Effector memory CD4-positive, alpha-beta T cell (primary cell): ENCODE results near the gene ZC3H11A.
A peak's percentile ranks its signal among the peaks of the same experiment; 100 is the strongest.
"Not testable (repeated sequence)": the region's sequence is repeated elsewhere in the genome, so short reads cannot be mapped to it uniquely, and the experiment has no call there.

Experiments
- DNase-seq, 3 donors: peaks; one replicate each; pipeline ENCODE4 v3.0.0-alpha.2; 2020
- H3K27ac ChIP-seq: 2 replicates; pipeline ENCODE4 v1.7.0; 2013; ENCODE audit warnings: mild to moderate bottlenecking, low read length, moderate library complexity; ENCODE audit not compliant: insufficient read depth, poor library complexity, severe bottlenecking
- H3K27me3 ChIP-seq: replicated peaks from 2 replicates; pipeline ENCODE4 v1.7.0; 2013; ENCODE audit warnings: mild to moderate bottlenecking, low read length; ENCODE audit not compliant: insufficient read depth, control insufficient read depth, poor library complexity, severe bottlenecking
- H3K36me3 ChIP-seq: 2 replicates; pipeline ENCODE4 v1.7.0; 2013; ENCODE audit warnings: mild to moderate bottlenecking, low read length, moderate library complexity; ENCODE audit not compliant: control insufficient read depth, insufficient read depth
- H3K4me1 ChIP-seq: 2 replicates; pipeline ENCODE4 v1.7.0; 2013; ENCODE audit warnings: low read length, mild to moderate bottlenecking; ENCODE audit not compliant: control insufficient read depth, insufficient read depth, poor library complexity, severe bottlenecking
- H3K4me3 ChIP-seq: 2 replicates; pipeline ENCODE4 v1.7.0; 2013; ENCODE audit warnings: low read length, low read depth, mild to moderate bottlenecking; ENCODE audit not compliant: insufficient read depth, poor library complexity, severe bottlenecking
- H3K9me3 ChIP-seq: 2 replicates; pipeline ENCODE4 v1.7.0; 2013; ENCODE audit warnings: mild to moderate bottlenecking, low read length, moderate library complexity; ENCODE audit not compliant: control insufficient read depth
- total RNA-seq, 3 donors: gene quantifications; one replicate each; lab custom pipeline; 2026; lab: John Stamatoyannopoulos, UW

ZC3H11A gene
- total RNA-seq: 2.7 to 4.1 (median 3.1) reads per million in 3 donors

DNA sequence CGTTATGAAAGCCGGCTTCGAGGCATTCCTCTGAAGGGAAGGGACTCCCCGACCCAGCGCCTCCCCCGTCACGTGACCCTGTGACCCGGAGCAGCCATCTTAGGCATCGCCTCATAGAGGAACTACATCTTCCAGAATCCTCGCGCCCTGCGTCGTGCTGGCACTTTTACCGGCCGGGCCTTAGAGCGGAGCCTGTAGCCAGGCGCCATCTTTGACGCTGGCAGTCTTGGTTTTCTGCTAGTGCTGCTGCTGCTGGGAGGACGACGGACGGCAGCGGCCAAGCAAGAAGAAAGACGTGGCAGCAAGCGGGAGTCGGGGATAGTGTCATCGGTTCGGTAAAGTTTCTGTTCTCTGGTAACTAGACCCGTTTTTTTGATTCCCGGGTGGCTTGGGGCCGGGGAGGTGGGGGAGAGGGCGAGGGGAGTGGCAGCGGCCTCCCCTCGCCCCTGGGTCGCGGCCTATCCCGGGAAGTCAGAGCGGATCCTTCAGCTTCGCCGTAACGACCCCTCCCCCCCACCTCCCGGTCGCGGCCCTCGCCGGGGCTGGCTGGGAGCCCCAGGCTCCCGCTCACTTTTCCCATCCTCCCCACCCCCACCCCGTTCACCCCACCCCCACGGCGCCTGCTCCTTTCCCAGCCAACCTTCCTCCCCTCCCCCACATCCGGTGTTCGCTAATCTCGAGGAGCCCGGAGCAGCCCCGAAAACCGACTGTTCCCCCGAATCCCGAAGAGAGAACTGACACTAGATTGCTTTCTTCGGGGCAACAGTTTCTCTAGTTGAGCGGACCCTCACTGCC is at the start of gene ZC3H11A, which contains the start of gene ZBED6:
ZC3H11A (plus strand) TSS at position 183 of the 795 bp plus-strand sequence. CDS start 21,448 bp downstream, outside the sequence.
ZBED6 (plus strand) TSS at position 183 of the 795 bp plus-strand sequence. CDS start 1,900 bp downstream, outside the sequence.
- peak; percentile 94 to 99 (median 99) for DNase-seq
- Histone ChIP-seq H3K27me3 (no peaks in the 10 kb centered on the region), H3K9me3 (no peaks in the 10 kb centered on the region), H3K36me3 (peaks cover 6% of the 10 kb centered on the region), H3K4me3 (peak within 1 kb of the TSS; percentile 91), H3K4me1 (peaks cover 12% of the 10 kb centered on the region), H3K27ac (peak within 1 kb of the TSS; percentile 88)

DNA sequence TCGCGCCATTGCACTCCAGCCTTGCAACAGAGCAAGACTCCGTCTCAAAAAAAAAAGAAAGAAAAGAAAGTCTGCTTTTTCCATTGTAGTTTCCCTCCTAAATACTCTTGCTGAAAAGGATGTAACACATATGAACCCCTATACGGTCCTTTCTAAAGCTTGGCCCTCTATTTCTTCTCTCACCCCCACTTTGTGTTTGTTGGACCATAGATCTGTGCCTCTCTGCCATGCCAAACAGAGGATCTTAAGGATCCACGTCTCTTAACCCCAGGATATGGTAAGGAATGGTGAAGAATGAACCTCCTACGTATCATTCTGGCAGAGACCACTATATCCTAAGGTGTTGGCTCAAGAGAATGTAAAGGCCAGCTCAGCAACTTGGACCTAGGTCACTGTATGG is 49.1 kb upstream of the ZC3H11A start:
- H3K9me3 ChIP-seq: no peaks in the 10 kb centered on the region
- no peaks in the 10 kb centered on the region for H3K36me3 ChIP-seq
- H3K27ac ChIP-seq: no peak overlapping the region
- no peak overlapping the region for H3K4me3 ChIP-seq
- H3K4me1 ChIP-seq: peaks cover 10% of the 10 kb centered on the region
- no peaks in the 10 kb centered on the region for H3K27me3 ChIP-seq
- no peak for DNase-seq

DNA sequence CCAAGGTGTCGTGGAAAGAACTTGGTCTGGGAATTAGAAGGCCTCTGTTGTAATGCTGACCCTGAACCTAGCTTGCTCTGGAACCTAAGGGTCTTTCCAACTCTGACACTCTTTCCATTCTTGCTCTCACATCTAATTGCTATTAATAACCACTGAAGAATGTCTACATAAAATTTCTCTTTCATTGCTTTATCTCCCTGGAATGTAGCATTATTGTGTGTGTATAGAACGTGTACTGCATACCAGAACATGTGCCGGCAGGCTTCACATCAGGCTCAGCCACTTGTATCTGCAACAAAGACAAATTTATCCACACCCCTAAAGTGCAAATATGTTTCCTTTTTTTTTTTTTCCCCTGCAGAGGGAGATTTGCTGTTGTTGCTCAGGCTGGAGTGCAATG is 44.4 kb upstream of the ZC3H11A start:
- H3K36me3 ChIP-seq: no peaks in the 10 kb centered on the region
- no peak for DNase-seq
- peaks cover 11% of the 10 kb centered on the region for H3K4me1 ChIP-seq
- H3K4me3 ChIP-seq: no peak overlapping the region
- no peak overlapping the region for H3K27ac ChIP-seq
- H3K9me3 ChIP-seq: no peaks in the 10 kb centered on the region
- H3K27me3 ChIP-seq: no peaks in the 10 kb centered on the region

DNA sequence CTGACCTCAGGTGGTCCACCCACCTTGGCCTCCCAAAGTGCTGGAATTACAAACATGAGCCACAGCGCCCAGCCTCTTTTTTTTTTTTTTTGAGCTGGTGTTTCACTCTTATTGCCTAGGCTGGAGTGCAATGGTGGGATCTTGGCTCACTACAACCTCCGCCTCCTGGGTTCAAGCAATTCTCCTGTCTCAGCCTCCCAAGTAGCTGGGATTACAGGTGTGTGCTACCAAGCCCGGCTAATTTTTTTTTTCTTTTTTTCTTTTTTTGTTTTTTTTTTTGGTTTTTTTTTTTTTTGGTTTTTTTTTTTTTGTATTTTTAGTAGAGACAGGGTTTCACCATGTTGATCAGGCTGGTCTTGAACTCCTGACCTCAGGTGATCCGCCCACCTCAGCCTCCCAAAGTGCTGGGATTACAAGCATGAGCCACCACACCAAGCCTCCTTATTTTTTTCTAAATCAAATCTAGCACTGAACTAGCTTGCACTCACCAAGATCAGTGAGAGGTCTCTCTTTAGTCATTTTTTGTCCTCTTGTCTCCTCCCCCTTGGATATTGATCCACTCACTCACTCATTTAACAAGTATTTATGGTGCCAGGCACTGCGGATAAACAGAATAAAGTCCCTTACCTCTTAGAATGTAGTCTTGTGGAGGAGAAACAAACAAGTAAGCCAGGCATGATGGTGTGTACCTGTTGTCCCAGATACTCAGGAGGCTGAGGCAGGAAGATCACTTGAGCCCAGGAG is 43.6 kb upstream of the ZC3H11A start:
- peaks cover 11% of the 10 kb centered on the region for H3K4me1 ChIP-seq
- not testable (repeated sequence) for DNase-seq, H3K36me3 ChIP-seq, H3K27ac ChIP-seq, H3K27me3 ChIP-seq, H3K4me3 ChIP-seq, H3K9me3 ChIP-seq

DNA sequence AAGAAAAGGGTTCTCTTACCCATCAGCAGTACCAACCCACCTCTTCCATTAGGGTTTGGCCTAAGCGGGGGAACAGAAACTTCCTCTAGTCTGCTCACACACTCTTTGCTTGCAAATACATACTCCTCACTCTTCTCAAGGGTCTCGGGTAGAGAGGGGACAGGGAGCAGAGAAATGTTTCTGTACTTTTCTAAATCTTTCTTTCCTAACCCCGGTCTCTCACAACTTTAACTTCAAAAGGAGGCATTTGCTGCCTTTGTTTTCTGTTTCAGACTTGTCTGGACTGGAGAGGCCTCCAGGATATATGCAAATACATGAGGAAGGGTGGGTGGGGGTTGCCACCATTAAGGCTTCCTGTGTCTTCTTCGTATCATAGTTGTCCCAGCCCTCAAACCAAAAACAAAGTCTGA is 41.0 kb upstream of the ZC3H11A start:
- H3K27me3 ChIP-seq: no peaks in the 10 kb centered on the region
- peak overlapping the region; percentile 17 for H3K4me3 ChIP-seq
- H3K27ac ChIP-seq: peak overlapping the region; percentile 32
- no peaks in the 10 kb centered on the region for H3K9me3 ChIP-seq
- no peak for DNase-seq
- H3K36me3 ChIP-seq: no peaks in the 10 kb centered on the region
- peaks cover 11% of the 10 kb centered on the region for H3K4me1 ChIP-seq

DNA sequence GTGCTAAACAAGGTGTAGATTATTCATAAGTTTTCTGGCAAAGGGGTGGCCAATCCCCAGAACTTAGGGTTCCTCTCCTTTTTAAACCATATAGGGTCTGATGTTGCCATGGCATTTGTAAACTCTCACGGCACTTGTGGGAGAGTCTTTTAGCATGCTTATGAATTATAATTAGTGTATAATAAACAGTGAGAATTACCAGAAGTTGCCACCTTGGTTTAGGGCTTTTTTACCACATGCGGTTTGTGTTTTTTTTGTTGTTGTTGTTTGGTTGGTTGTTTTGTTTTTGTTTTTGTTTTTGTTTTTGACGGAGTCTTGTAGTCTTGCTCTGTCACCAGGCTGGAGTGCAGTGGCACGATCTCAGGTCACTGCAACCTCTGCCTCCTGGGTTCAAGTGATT is 39.4 kb upstream of the ZC3H11A start:
- Histone ChIP-seq H3K4me1 (peaks cover 11% of the 10 kb centered on the region), H3K27ac (no peak overlapping the region), H3K36me3 (no peaks in the 10 kb centered on the region), H3K4me3 (no peak overlapping the region), H3K9me3 (no peaks in the 10 kb centered on the region), H3K27me3 (no peaks in the 10 kb centered on the region)
- no peak for DNase-seq

DNA sequence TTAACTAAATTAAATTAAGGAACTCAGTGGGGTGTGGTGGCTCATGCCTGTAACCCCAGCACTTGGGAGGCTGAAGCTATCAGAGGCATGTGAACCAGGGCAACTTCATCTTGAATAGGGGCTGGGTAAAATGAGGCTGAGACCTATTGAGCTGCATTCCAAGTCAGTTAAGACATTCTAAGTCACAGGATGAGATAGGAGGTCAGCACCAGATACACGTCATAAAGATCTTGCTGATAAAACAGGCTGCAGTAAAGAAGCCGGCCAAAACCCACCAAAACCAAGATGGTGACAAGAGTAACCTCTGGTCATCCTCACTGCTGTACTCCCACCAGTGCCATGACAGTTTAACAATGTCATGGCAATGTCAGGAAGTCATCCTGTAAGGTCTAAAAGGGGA is 36.7 kb upstream of the ZC3H11A start:
- not testable (repeated sequence) for H3K36me3 ChIP-seq, H3K4me3 ChIP-seq, H3K27me3 ChIP-seq, H3K27ac ChIP-seq, H3K9me3 ChIP-seq, DNase-seq
- peaks cover 12% of the 10 kb centered on the region for H3K4me1 ChIP-seq

DNA sequence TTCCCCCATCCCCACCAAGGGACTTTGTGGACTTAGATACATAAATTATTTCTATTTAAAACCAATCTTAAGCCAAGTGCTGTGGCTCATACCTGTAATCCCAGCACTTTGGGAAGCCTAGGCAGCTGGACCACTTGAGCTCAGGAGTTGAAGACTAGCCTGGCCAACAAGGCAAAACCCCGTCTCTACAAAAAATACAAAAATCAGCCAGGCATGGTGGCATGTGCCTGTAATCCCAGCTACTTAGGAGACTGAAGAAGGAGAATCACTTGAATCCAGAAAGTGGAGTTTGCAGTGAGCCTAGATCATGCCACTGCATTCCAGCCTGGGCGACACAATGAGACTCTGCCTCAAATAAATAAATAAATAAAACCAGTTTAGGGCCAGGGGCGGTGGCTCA is 34.9 kb upstream of the ZC3H11A start:
- H3K4me1 ChIP-seq: peaks cover 10% of the 10 kb centered on the region
- no peaks in the 10 kb centered on the region for H3K27me3 ChIP-seq
- no peak for DNase-seq
- no peaks in the 10 kb centered on the region for H3K36me3 ChIP-seq
- no peak overlapping the region for H3K4me3 ChIP-seq
- no peak overlapping the region for H3K27ac ChIP-seq
- H3K9me3 ChIP-seq: no peaks in the 10 kb centered on the region

DNA sequence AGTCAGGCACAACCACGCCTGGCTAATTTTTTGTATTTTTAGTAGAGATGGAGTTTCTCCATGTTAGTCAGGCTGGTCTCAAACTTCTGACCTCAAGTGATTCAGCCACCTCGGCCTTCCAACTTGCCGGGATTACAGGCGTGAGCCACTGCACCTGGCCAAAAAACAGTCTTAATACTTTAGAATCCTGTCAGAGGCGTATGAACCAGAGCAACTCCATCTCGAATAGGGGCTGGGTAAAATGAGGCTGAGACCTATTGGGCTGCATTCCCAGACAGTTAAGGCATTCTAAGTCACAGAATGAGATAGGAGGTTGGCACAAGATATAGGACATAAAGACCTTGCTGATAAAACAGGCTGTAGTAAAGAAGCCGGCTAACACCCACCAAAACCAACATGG is 33.5 kb upstream of the ZC3H11A start:
- peaks cover 10% of the 10 kb centered on the region for H3K4me1 ChIP-seq
- H3K27me3 ChIP-seq, H3K4me3 ChIP-seq, H3K9me3 ChIP-seq, H3K27ac ChIP-seq, DNase-seq, H3K36me3 ChIP-seq: not testable (repeated sequence)

DNA sequence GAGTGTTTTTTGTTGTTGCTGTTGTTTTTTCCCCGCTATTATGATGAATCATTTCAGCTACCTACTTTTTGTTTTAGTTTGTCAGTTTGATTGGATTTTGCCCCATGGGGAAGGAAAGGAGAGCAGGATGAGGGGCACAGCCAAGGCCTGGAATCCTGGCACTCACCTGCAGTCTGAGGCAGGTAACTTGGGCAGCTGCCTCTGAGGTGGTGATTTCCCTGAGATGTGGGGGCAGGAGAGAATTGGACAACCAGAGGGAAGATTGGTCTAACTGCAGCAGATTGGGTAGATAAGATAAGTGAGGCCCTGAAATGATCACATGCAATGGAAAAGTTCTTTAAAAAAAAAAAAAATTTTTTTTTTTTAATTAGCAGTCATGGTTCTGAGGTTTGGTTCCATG is 31.9 kb upstream of the ZC3H11A start:
- no peak for DNase-seq
- H3K4me1 ChIP-seq: peaks cover 16% of the 10 kb centered on the region
- no peak overlapping the region for H3K4me3 ChIP-seq
- H3K27ac ChIP-seq: peak overlapping the region; percentile 87
- no peaks in the 10 kb centered on the region for H3K27me3 ChIP-seq
- no peaks in the 10 kb centered on the region for H3K36me3 ChIP-seq
- no peaks in the 10 kb centered on the region for H3K9me3 ChIP-seq
